Measurements from ENCODE around the gene C17orf113.

Gene C17orf113

GRCh38 chr17:42072323-42073187 is 22.2 kb upstream of the C17orf113 start:
- peak in 1 of 2 experiments; percentile 33 for DNase-seq

DNA sequence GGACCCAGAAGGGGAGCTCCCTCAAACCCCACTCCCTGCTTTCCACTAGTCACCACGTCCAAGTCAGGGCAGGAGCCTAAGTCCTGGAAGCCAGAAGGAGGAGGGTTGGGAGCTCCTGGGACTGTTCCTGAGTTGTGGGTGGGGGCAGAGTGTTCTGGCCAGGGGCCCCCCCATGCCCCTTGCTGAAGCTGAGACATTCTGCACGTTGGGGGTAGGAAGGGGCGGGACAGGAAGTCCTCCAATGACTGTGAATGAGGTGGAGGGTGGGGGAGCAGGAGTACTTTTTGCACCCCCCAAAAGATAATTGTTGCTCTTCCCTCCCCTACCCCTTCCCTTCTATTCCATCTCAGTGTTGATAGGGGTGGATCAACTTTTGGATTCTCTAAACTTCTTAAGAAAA is 21.4 kb upstream of the C17orf113 start:
- no peak for DNase-seq

GRCh38 chr17:42068979-42069378 is 18.6 kb upstream of the C17orf113 start:
- no peak for DNase-seq

- DNase-seq: peak; percentile 36 to 56
Measured at GRCh38 chr17:42067371-42068091, 17.1 kb upstream of the C17orf113 start.

- DNase-seq: no peak
Measured at GRCh38 chr17:42065201-42065600, 14.8 kb upstream of the C17orf113 start.

GRCh38 chr17:42062681-42063080 is 12.3 kb upstream of the C17orf113 start:
- no peak for DNase-seq

- DNase-seq: no peak
Measured at GRCh38 chr17:42061646-42062487, 11.5 kb upstream of the C17orf113 start.

DNA sequence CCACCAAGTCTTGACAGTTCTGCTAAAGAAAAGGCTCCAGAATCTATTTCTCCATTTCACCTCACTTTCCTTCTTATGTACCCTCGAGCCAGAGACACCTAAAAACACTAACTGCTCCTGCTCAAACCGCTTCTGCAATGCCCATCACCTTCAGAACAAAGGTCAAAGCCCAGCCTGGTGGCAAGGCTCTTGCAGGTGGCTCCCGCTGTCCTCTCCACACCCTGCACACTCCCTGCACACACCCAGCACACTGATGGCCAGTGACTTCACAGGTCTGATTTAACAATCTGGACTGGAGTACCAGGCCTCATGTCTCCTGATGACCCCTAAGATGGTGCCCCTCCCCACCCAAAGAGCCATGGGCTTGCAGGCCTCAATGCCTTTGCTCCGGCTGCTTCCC is 9.8 kb upstream of the C17orf113 start:
- no peak for DNase-seq

DNA sequence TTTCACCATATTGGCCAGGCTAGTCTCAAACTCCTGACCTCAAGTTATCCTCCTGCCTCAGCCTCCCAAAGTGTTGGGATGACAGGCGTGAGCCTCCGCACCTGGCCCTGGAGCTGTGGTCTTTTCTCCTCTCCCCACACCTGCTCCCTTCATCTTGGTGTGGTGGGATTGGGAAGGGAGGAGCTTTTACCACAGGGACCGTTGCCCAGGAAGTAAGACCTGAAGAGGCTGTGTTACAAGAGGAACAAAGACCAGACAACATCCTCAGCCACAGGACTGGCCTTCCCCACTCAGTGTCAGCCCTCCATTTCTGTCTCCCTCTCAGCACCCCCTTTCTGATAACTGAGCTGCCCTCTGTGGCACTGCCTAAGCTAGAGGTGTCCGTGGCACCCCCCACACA is 9.4 kb upstream of the C17orf113 start:
- DNase-seq: no peak

DNA sequence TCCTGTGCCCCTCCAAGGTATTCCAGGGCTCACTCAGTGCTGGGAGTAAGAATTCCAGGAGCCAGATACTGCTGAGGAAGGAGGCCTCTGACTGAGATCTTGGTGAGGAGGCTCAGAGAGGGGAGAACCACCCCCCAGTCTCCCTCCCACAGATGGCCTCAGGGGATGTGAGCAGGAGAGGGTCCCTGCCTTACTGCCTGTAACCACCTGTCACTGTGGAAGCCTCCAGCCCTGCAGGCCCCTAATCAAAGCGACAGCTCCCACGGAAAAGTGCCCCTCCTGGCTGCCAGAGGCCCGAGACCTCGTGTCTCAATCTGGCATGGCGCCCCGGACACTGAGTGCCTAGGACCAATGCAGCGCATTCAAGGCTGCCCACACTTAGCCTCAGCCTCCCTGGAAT is 7.7 kb upstream of the C17orf113 start:
- no peak for DNase-seq

- DNase-seq: no peak
Measured at GRCh38 chr17:42056635-42057034, 6.2 kb upstream of the C17orf113 start.

DNA sequence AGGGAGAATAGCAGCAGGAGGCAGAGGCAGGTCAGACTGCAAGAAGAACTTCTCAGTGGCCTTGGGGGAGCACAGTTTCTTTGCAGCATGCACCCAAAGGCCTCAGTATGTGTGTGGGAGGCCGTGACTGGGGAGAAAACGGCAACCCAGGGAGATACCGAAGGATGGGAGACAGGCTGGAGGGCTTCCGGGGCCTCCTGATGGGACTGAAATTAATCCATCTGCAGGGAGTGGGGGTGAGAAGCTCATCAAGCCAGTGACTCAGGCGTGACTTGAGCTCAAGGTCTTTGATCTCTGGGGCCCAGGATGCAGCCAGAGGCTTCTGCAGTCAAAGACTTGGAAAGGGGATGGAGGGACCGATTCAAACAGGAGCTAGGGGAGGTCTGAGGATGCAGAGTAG is 5.1 kb upstream of the C17orf113 start:
- DNase-seq: no peak

DNA sequence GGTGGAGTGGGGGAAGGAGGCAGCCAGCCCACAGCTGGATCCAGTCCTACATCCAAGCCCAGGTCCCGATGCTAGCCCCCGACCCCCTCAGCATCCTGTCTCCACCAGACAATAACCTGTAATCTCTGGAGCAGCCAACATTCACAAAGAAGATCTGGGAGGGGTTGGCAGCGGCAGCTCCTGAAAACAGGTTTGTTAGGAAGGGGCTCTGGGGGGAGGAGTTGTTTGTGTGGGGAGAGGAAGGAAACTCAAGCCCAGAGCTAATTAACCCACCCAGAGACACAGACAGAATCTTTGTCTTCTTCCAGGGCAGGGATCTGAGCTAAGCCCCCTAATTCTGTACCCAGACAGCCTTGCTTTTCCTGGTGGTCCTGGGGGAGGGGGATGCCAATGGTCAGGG is 4.6 kb upstream of the C17orf113 start:
- DNase-seq: no peak

DNA sequence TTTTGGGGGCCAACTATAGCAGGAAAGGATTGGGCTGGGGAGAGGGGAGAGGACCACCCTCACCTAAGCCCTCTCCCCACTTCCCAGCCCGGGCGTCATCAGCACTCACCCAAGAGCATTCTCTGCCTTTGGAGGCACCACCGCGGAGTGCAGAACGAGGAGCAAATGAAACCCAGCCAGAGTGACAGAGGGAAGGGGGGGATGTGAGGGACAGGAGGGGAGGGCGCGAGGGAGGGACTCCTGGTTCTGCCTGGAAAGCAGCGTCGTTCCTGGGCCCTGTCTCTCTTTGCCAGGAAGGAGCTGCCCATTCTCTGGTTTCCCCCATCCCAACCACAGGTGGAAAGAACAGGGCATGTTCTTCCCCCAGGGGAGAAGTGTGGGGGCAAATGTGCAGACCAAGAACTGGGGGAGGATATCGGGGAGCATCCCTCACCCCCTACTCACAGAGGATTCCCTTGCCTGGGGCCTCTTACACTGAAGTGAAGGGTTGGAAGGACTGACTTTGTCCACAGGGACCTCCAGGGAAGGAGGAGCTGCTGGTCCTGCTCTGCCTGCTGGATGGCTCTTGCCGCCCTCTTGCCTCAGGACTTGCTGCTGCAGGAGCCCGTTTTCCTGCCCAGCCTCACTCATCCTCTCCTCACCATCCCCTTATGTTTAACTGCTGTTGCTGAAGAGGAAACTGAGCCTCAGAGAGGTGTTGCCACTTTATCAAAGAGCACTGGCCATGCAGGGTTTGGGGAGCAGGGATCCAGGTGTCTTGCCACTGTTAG is 3.5 kb upstream of the C17orf113 start:
- no peak for DNase-seq

GRCh38 chr17:42052346-42052877 is 2.0 kb upstream of the C17orf113 start:
- no peak for DNase-seq

GRCh38 chr17:42051645-42052044 is 1.2 kb upstream of the C17orf113 start:
- DNase-seq: no peak

DNA sequence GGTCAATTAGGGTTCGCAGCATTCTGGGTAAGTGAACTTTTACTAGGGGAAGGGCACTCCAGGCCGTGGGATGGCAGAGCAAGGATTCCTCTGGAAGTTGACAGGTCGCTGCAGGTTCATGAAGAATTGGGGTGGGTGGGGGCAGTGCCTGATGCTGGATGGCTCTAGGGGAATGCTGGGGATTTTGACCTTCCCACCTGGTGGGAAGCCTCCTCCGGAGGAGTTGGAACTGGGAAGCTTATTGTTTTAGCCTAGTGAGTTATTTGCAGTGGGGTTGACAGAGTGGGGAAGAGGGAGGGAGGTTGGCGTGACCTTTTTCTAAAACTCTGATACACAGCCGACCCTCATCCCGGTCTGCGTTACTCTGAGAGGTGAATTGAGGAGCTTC is 606 bp upstream of the C17orf113 start:
- no peak for DNase-seq

- DNase-seq: no peak
Measured at GRCh38 chr17:42049834-42050392, 488 bp downstream of the C17orf113 start.

- DNase-seq: no peak
Measured at GRCh38 chr17:42047343-42047742, 3.1 kb downstream of the C17orf113 start.

GRCh38 chr17:42045719-42046118 is 4.7 kb downstream of the C17orf113 start:
- DNase-seq: no peak

DNA sequence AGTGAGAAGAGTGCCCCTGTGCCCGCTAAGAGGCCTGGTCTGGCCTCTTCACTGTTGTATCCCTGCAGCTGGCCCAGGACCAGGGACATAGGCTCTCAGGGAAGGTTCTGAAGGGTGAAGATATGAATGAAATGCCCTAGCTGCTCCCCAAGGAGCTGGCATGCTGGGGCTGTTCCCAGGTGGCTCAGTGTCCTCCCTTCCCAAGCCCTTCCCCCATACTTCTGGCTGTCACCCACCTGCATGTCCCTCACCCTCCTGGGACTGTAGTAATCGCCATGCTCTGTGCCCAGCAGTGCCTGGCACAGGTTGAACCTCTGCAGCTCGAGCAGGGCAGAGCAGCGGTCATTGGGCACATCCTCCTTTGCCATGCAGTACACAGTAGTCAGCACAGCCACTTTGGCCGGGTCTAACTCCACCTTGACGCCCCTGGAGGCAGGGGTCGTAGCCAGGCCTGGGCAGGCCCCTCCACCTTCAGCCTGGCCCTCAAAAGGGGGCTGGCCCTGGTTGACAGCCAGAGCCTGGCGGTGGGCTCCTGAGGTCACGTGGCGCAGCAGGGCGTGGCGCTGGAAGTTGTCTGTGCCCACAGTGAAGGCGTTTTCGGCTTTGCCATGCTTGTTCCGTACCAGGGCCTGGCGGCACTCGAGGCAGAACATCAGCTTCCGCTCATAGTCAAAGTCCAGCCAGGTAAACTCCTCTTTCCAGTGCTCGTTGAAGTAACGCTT is 7.6 kb downstream of the C17orf113 start:
- no peak for DNase-seq
